CD4-positive, alpha-beta T cell treated with Interleukin-17A for 4 hours (primary cell): ENCODE data around the gene CPA3.
A peak's percentile ranks its signal among the peaks of the same experiment; 100 is the strongest.

Experiments
- DNase-seq: peaks from one replicate; pipeline ENCODE4 v3.0.0-alpha.2; 2020; ENCODE audit warnings: mixed read lengths

The CPA3 gene

DNA sequence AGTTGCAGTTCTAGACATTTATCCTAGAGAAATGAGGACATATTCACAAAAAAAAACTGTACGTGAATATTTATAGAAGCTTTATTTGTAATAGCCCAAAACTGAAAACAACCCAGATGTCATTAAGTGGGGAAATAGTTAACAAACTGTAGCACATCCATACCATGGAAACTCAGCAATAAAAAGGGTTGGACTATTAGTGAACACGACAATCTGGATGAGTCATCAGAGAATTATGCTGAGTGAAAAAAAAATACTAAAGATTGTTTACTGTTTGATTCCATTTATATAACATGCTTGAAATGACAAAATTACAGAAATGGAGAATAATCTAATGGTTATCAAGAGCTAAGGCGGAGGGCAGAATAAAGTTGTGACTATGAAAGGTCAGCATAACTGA lies 59.5 kb downstream of the CPA3 start:
- DNase-seq, result no peak

DNA sequence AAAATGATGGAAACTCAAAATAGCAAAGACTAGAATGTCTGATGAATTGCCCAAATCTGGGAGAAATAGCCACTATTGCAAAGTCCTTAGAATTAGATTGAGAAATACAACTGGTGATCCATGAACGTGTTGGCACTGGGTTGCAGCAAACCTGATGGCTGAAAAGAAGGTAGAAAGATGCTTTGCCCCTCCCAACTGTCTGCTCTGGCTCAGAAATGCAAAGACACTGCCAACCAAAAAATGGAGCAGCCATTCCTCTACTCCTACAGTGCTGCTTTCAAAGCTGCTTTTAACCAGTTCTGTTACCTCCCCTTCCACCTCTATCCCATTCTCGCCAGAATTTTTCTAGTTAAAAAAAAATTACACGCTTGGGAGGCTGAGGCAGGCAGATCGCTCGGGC lies 60.7 kb downstream of the CPA3 start:
- DNase-seq, result no peak

- DNase-seq, result no peak
These were observed 65.7 kb downstream of the CPA3 start for GRCh38 chr3:148930752-148931151.

DNA sequence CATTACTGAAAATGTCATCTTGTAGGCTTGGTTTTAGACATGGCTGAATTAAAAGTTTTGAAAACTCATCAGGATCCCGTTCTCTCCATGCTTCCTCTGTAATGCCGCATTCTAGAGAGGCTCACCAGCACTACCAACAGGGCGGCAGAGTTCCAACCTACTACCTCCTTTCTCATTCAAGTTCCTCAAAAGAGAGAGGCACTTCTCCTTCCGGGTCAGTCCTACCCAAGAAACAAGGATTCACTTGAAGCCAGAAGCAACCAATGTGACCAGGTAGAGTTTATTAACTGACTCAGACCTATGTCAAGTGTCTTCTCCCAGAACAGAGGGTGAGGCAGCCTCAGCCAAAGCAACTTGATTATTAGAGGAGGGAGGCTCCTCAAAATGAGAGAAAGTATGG lies 66.5 kb downstream of the CPA3 start:
- no peak for DNase-seq

DNA sequence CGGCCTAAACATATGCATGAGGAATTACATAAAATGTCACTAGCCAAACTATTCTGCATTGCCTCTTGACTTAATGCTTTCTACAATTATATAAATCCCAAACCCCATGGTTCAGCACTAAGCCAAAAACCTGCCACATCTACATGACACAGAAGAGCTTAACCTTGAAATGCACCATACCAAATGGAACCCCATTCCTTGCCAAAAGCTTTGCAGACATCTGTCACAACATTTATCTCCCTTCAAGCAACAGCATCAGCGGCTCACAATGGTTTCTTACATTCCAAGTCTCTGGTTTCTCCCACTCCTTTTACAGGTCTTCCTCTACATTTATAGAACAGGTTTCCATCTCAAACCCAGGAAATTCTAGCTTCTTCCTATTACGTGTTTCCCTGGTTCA lies 67.9 kb downstream of the CPA3 start:
- no peak for DNase-seq

- DNase-seq, result no peak
These were observed 72.6 kb downstream of the CPA3 start for GRCh38 chr3:148937467-148938255.

DNA sequence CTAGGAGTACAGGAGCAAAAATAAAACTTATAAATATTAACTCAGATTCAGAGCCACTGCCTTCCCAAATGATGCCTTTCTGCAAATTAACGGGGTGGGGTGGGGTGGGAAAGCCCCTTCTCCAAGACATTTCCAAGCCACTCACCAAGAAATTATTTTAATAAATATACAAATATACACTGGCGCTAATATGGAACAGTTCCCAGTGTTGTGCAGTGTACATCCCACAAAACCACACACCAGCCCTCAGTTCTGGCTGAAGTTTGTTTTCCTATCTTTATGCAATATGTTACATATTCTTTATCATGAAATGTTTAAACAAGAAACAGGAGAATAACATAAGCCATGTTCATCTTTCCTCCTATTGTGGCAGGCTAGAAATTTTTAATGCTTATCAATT lies 73.2 kb downstream of the CPA3 start:
- no peak for DNase-seq

DNA sequence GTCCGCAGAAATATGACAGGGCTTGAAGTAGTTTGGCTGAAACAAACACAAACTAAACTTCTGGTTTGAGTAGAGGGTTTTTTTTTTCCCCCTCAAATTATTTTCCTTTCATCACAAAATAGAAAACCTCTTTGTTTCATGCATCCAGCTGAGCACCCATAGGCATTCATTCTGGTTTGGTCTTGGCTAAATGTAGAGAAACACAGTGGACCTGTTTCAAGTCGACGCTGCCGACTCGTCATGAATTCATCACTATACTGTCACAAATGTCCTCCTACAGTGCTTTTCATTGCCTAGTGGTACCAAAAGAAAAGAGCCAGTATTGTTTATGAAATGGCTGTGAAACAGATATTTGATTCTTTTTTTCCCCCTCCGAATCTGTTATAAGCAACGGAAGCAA lies 73.8 kb downstream of the CPA3 start:
- no peak for DNase-seq

DNA sequence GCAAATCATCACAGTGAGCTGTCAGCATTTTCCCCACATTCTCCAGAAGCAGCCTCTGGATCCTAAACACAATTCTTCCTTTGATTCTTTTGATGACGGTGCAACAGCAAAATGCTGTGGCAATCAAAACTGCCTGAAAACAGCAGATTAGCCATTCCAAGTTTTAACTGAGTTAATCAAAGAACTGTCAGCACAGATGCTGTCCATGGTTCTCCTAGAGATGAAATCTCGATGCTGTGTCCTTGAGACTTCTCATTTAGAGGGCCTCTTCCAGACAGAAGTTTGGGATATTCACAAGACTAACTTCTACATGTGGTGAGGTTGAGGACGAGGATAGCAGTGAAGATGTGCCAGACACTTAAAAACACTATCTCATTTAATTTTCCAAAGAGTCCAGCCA lies 75.9 kb downstream of the CPA3 start:
- no peak for DNase-seq

DNA sequence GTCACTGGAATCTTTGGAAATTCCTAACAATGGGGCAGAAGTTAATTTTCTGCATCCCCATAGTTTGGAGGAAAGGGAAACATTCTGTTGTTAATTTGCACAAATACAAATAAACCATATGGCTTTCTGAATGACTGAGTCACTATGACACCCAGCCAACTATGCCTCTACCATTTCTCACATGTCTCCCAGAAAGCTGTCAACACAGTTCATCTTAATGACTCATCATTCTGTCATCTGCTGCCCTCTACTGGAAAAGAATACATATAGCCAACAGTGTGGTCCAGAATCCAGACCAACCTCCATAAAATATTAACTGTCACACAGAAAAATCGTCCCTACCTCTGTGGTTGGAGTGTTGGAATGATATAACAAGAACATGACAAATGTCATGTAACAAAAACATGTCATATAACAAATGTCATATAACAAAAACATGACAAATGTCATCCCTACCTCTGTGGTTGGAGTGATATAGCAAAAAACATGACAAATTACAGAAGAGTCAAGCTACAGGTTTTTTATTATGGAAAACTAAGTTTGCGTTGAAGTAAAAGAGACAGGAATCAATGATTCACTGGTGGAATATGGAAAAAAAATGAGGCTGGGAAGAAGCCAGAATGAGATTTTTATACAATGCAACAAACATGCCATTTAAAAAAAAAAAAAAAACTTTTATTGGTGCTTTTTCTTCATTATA lies 78.6 kb downstream of the CPA3 start:
- DNase-seq, result peak; percentile 11

DNA sequence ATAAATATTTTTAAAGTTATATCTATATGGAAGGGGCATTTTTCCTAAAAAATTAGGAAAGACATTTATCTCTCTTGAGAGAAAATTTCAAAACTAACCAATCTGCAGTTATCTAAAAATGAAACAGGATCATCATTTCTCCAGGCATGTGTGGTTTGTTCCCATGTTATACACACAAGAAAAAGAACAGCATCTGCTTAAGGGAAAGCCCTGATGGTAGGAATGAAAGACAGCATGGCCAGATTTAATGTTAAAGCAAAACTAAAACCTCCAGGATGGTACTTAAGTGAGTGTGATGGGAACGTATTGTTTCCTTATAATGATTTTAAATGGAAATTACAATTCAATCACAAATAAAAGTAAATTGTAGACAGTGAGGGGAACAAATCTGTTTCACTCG lies 80.0 kb downstream of the CPA3 start:
- no peak for DNase-seq
